Endodermal cell (in vitro differentiated cells): Measurements from ENCODE around the gene NCBP3. TPM values are rescaled to one million over a fixed set of nuclear protein-coding genes. Genes with fewer than 3 reads are reported as not detected.

Experiments used
- DNase-seq: peaks from one replicate; pipeline ENCODE4 v3.0.0-alpha.2; 2017
- H3K27ac ChIP-seq: 2 replicates; pipeline ENCODE4 v1.5.1; 2013; ENCODE audit warnings: mild to moderate bottlenecking, low read depth, low read length, moderate library complexity
- H3K27me3 ChIP-seq: 2 replicates; pipeline ENCODE4 v1.6.1; 2013; ENCODE audit warnings: mild to moderate bottlenecking, low read length, moderate library complexity; ENCODE audit not compliant: insufficient read depth, control insufficient read depth, poor library complexity, severe bottlenecking
- H3K36me3 ChIP-seq: 2 replicates; pipeline ENCODE4 v1.7.0; 2013; ENCODE audit warnings: mild to moderate bottlenecking, low read length, moderate library complexity; ENCODE audit not compliant: control insufficient read depth, insufficient read depth
- H3K4me1 ChIP-seq: one replicate; pipeline ENCODE4 v1.7.0; 2013; ENCODE audit warnings: low read length; ENCODE audit not compliant: control insufficient read depth, insufficient read depth
- H3K4me3 ChIP-seq: 2 replicates; pipeline ENCODE4 v1.5.1; 2013; ENCODE audit warnings: mild to moderate bottlenecking, low read length, moderate library complexity
- H3K9ac ChIP-seq: 2 replicates; pipeline ENCODE4 v1.6.1; 2013; ENCODE audit warnings: mild to moderate bottlenecking, low read length, moderate library complexity; ENCODE audit not compliant: poor library complexity, severe bottlenecking; ENCODE audit errors: extremely low read depth
- H3K9me3 ChIP-seq: 2 replicates; pipeline ENCODE4 v1.6.1; 2013; ENCODE audit warnings: mild to moderate bottlenecking, low read length, moderate library complexity; ENCODE audit not compliant: control insufficient read depth
- H3K27ac Mint-ChIP-seq: 2 replicates; pipeline ENCODE4 v1.8.0; 2020; ENCODE audit warnings: mixed read lengths
- H3K27me3 Mint-ChIP-seq: 2 replicates; pipeline ENCODE4 v1.8.0; 2021; ENCODE audit warnings: mild to moderate bottlenecking, mixed read lengths; ENCODE audit not compliant: insufficient read depth
- H3K36me3 Mint-ChIP-seq: 2 replicates; pipeline ENCODE4 v1.8.0; 2020; ENCODE audit warnings: low read depth, mixed read lengths
- H3K4me1 Mint-ChIP-seq: 2 replicates; pipeline ENCODE4 v1.8.0; 2020; ENCODE audit warnings: mixed read lengths
- H3K4me3 Mint-ChIP-seq: 2 replicates; pipeline ENCODE4 v1.8.0; 2020; ENCODE audit warnings: mild to moderate bottlenecking, moderate library complexity, mixed read lengths
- H3K9me3 Mint-ChIP-seq: 2 replicates; pipeline ENCODE4 v1.8.0; 2020; ENCODE audit warnings: mild to moderate bottlenecking, mixed read lengths
- WGBS, 2 experiments: methylation state at CpG; one replicate each; pipeline versions ENCODE4 v1.1.5 to v1.1.7; 2013; ENCODE audit warnings: missing lambda C conversion rate in 2 of 2, mixed read lengths in 1 of 2; ENCODE audit not compliant: insufficient coverage in 1 of 2, insufficient read length in 1 of 2; 5-methylcytosine and 5-hydroxymethylcytosine counted together
- total RNA-seq, 2 donors: library from RNA; stranded (reverse); fragmentation: NEBNext Ultra II Directional in 1 of 2; extraction: Animal tissue kit (Norgen Biotek cat#: 25700) in 1 of 2; gene quantifications; 2 replicates in 1 of 2; 3 replicates in 1 of 2; pipeline ENCODE4 v1.2.1, GENCODE V29; 2021
- TF ChIP-seq, protein P1 (sequence below): fragments of 200-600 bp; sonication (generic); conservative IDR thresholded peaks from 2 replicates; pipeline ENCODE4 v1.5.0; 2021; ENCODE audit warnings: antibody characterized with exemption, mild to moderate bottlenecking

Gene NCBP3
- total RNA-seq, 2 donors from 2014 or later: 74.5 to 75.9 TPM

DNA sequence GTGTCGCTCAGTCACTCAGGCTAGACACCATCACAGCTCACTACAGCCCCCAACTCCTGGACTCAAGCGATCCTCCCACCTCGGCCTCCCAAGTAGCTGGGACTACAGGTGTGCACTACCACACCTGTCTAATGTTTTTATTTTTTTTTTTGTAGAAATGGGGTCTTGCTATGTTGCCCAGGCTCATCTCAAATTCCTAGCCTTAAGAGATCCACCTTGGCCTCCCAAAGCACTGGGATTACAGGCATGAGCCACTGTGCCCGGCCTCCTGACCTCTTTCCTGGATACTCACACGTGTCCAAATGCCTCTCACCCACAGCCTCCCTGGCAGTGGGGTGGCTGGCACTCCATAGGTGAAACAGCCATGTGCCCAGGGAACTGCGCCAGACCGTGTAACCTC, 29.3 kb upstream of the NCBP3 start:
- WGBS, 2 experiments: 93 to 98% methylated on average over 4 to 7 of the region's 7 CpGs
- H3K27me3 ChIP-seq: no peaks in the 10 kb centered on the region
- TF ChIP-seq, protein P1, sequence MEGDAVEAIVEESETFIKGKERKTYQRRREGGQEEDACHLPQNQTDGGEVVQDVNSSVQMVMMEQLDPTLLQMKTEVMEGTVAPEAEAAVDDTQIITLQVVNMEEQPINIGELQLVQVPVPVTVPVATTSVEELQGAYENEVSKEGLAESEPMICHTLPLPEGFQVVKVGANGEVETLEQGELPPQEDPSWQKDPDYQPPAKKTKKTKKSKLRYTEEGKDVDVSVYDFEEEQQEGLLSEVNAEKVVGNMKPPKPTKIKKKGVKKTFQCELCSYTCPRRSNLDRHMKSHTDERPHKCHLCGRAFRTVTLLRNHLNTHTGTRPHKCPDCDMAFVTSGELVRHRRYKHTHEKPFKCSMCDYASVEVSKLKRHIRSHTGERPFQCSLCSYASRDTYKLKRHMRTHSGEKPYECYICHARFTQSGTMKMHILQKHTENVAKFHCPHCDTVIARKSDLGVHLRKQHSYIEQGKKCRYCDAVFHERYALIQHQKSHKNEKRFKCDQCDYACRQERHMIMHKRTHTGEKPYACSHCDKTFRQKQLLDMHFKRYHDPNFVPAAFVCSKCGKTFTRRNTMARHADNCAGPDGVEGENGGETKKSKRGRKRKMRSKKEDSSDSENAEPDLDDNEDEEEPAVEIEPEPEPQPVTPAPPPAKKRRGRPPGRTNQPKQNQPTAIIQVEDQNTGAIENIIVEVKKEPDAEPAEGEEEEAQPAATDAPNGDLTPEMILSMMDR: no peak

DNA sequence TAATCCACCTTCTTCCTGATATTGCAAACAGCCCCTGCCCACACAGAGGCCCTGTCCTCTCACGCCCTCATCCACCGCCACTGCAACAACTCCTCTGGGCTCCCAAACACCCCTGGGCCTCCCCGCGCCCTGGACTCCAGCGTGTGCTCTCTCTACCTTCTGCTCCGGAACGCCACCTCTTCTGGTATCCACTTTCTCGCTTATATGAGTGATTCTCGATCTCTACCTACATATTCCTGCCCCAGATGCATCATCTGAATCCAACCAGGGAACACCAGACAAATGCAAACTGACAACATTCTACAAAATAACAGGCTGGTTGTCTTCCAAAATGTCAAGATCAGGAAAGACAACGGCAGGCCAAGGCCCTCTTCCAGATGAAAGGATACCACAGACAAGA, 27.8 kb upstream of the NCBP3 start:
- no peaks in the 10 kb centered on the region for H3K4me1 ChIP-seq
- peaks cover 14% of the 10 kb centered on the region for H3K36me3 Mint-ChIP-seq
- no peak overlapping the region for H3K4me3 ChIP-seq
- no peaks in the 10 kb centered on the region for H3K27me3 Mint-ChIP-seq
- TF ChIP-seq, protein P1: no peak
- H3K9ac ChIP-seq: no peak overlapping the region
- no peak for DNase-seq
- H3K9me3 Mint-ChIP-seq: no peaks in the 10 kb centered on the region
- H3K27ac Mint-ChIP-seq: no peak overlapping the region
- no peaks in the 10 kb centered on the region for H3K36me3 ChIP-seq
- H3K4me1 Mint-ChIP-seq: peaks cover 5% of the 10 kb centered on the region
- WGBS, 2 experiments: 92 to 95% methylated on average over 7 to 10 of the region's 10 CpGs
- H3K9me3 ChIP-seq: no peaks in the 10 kb centered on the region
- no peak overlapping the region for H3K4me3 Mint-ChIP-seq
- no peaks in the 10 kb centered on the region for H3K27me3 ChIP-seq
- H3K27ac ChIP-seq: no peak overlapping the region

More for the DNA sequence above, 29.3 kb upstream of the NCBP3 start:
- no peaks in the 10 kb centered on the region for H3K9me3 ChIP-seq
- no peak overlapping the region for H3K27ac ChIP-seq
- H3K36me3 Mint-ChIP-seq: peaks cover 15% of the 10 kb centered on the region
- H3K4me3 ChIP-seq: no peak overlapping the region
- H3K36me3 ChIP-seq: no peaks in the 10 kb centered on the region
- no peaks in the 10 kb centered on the region for H3K27me3 Mint-ChIP-seq
- no peak for DNase-seq
- H3K4me1 ChIP-seq: no peaks in the 10 kb centered on the region
- no peak overlapping the region for H3K27ac Mint-ChIP-seq
- no peak overlapping the region for H3K4me3 Mint-ChIP-seq
- H3K9ac ChIP-seq: no peak overlapping the region
- peaks cover 15% of the 10 kb centered on the region for H3K4me1 Mint-ChIP-seq
- no peaks in the 10 kb centered on the region for H3K9me3 Mint-ChIP-seq

DNA sequence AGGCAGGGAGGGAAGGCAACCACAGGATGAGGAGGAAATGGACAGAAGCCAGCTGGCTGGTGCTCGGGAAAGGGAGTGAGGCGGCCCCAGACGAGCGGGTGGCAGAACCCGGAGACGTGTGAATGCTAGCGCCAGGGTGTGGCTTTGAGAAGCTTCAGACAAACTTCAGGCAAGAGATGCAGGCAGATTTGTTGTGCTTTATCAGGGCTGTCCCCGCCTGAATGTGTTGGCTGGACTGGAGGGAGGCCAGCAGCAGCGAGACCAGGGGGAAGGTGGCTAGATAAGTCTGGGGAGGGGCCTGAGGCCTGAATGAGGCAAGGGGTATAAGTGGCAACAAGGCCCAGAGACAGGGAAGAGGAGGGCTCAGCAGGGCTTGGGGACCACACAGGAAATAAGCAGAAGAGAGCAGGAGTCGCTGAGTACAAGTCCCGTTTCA, 24.8 kb upstream of the NCBP3 start:
- H3K36me3 Mint-ChIP-seq: peaks cover 11% of the 10 kb centered on the region
- H3K4me3 ChIP-seq: no peak overlapping the region
- H3K9me3 ChIP-seq: no peaks in the 10 kb centered on the region
- H3K9ac ChIP-seq: no peak overlapping the region
- H3K27ac Mint-ChIP-seq: peak overlapping the region; percentile 76
- peaks cover 5% of the 10 kb centered on the region for H3K4me1 Mint-ChIP-seq
- DNase-seq: no peak
- TF ChIP-seq, protein P1: no peak
- H3K27me3 ChIP-seq: no peaks in the 10 kb centered on the region
- no peak overlapping the region for H3K27ac ChIP-seq
- H3K4me3 Mint-ChIP-seq: no peak overlapping the region
- 91 to 93% methylated on average over 9 to 11 of the region's 11 CpGs for WGBS, 2 experiments
- H3K9me3 Mint-ChIP-seq: no peaks in the 10 kb centered on the region
- H3K27me3 Mint-ChIP-seq: no peaks in the 10 kb centered on the region
- H3K4me1 ChIP-seq: no peaks in the 10 kb centered on the region
- no peaks in the 10 kb centered on the region for H3K36me3 ChIP-seq
